Stimulated activated CD4-positive, alpha-beta T cell treated with anti-CD3 and anti-CD28 coated beads, Interleukin-2, amount 100 ng/mL, for 24 hours (primary cell): ENCODE results near the gene RAD51B.
"Not testable (repeated sequence)": the region's sequence is repeated elsewhere in the genome, so short reads cannot be mapped to it uniquely, and the experiment has no call there.

Source experiments
- DNase-seq, 2 donors: peaks; one replicate each; pipeline ENCODE4 v3.0.0-alpha.2; 2020

Gene RAD51B

GRCh38 chr14:68033336-68033932 is 213.9 kb downstream of the RAD51B start:
- DNase-seq: no peak

DNA sequence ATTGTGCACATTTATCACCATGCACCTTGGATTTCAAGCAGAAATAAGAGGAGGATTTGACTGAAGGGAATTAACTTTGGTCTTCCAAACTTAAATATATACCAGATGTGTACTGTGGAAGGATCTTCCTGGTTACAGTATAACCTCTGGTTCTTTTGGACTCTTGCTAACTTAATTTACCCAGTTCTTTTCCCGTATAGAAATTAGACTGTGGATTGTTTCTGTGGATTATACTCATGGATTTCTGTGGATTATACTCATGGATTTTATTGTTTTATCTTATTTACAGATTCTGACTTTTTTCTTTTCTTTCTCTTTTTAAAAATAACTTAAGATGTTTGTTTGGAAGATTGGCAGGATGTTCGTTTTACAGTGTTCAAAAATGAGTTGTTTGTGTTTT is 215.3 kb downstream of the RAD51B start:
- no peak for DNase-seq

DNA sequence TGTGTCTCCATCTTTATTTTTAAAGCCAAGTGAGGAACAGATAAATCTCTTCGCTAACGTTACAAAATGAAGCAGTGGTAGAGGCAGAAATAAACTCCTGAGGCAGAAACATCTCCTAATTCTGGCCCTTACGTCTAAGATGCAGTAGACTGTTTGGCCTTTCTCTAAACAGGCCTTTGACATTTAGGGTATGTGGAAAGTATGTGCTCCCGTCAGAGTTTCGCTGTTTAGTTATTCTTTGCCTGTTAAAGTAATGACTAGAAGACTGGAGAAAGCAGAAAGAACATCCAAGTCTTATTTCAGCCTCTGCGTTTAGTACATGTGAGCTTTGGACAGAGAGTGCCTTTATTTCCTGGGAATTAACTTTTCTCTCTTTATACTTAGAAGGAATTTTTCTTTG is 216.6 kb downstream of the RAD51B start:
- no peak for DNase-seq

DNA sequence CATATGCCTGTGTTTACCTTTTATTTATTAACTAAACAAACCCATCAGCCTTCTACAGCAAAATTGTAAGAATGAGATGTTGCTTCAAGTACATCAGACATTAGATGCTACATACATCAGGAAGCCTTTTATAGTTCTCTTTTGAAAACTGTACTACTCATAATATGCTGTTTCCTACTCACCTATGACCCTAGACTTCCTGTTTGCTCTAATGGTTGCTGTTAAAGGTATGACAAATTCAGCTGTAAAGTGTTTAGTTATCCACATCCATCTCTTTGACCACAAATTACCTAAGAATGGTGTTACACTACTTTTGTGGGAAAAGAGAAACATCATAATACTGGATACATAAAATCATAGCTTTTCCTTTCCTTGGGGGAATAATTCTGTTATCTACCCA is 220.0 kb downstream of the RAD51B start:
- no peak for DNase-seq

DNA sequence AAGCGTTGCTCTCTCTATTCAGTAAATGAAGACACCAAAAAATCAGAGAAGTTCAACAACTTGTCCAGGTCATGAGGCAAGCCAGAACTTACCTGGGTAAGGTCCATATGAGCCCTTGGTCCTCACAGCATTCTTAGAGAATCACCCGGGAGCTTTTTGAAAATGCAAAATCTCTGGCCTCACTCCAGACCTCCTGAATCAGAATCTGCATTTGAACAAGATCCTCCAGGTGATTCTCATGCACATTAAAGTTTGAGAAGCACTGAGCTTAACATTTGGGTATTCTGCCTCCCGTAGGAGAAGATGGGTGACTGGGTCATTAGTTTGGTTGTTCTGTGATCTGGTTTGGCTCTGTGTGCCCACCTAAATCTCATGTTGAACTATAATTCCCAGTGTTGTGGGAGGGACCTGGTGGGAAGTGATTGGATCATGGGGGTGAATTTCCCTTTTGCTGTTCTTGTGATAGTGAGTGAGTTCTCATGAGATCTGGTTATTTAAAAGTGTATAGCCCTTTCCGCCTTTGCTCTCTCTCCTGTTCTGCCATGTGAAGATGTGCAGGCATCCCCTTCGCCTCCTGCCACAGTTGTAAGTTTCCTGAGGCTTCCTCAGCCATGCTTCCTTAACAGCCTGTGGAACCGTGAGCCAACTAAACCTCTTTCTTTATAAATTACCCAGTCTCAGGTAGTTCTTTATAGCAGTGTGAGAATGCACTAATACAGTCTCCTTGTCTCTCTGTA is 221.2 kb downstream of the RAD51B start:
- no peak for DNase-seq

DNA sequence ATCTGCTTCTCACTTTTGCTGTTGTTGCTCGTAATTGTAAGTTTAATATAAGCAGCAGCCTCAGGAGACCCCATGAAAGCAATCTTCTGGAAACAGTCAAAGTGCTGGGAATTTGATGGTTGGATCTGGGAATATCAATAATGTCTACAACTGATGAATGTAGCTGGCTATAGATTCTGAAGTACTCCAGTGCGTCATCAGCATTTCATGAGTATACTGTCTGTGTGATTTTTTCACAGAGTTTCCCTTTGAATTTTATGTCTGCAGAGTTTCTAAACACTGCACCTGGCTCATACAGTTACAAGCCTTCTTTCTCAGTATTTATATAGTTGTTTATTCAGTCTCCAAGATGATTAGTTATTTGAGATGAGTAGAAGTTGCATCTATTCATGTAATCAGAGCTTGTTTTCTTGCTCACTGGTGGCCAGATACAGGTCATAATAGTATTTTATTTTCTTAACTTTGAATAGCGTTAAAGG is 222.3 kb downstream of the RAD51B start:
- DNase-seq: no peak

- no peak for DNase-seq
These were observed 223.1 kb downstream of the RAD51B start for GRCh38 chr14:68042586-68043210.

DNA sequence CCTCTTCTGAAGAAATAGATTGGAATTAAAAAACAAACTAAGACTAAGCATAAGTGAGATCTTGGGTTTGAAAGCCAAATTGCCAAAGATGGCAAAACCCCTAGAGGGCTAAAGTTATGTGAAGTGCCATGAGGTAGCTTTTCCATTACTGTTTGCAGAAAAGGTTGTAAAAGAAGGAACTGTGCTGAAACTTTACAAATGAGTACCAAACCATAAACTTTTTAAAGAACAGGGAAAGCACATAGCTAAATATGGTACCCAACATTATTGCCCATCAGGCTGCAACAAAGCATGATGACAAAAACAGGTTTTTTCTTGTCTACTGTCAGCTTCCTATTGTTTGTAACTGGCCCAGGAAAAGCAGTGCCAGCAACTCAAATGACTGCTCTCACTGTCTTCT is 224.2 kb downstream of the RAD51B start:
- no peak for DNase-seq

DNA sequence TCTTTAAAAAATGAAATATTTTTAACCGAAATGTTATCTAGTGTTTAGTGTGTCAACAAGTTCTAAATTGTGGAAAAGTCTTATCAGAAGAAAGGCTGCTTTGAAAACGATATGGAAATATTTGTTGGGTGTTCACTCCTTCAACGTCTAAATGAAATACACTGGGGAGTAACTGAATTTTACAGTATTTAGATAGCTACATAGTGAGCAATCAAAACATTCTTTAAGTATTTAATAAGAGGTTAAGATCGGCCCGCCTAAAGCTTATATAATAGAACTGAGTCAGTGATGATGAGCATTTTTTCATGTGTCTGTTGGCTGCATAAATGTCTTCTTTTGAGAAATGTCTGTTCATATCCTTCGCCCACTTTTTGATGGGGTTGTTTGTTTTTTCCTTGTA is 228.3 kb downstream of the RAD51B start:
- no peak for DNase-seq

- not testable (repeated sequence) for DNase-seq
These were observed 229.2 kb downstream of the RAD51B start for GRCh38 chr14:68048815-68049214.

- DNase-seq: no peak
These were observed 230.6 kb downstream of the RAD51B start for GRCh38 chr14:68050177-68050576.

GRCh38 chr14:68051146-68051545 is 231.6 kb downstream of the RAD51B start:
- DNase-seq: no peak

DNA sequence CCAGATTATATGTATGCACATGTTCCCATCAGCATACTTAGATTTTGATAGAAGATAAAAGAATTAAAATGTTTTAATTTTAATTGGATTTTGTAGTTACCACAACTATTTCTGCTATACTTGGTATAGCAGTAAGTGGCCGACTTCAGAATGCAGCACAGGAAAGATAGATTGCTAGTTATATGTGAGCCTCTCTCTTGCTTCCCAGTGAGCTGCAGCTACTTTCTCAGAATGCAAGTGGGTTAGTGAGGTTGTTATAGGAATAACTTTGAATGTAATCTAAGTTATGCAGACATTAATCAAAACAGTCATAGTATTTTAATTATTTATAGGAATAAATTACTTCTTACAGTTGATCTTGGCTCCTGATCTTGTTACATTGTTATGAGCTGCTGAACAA is 240.6 kb downstream of the RAD51B start:
- no peak for DNase-seq

DNA sequence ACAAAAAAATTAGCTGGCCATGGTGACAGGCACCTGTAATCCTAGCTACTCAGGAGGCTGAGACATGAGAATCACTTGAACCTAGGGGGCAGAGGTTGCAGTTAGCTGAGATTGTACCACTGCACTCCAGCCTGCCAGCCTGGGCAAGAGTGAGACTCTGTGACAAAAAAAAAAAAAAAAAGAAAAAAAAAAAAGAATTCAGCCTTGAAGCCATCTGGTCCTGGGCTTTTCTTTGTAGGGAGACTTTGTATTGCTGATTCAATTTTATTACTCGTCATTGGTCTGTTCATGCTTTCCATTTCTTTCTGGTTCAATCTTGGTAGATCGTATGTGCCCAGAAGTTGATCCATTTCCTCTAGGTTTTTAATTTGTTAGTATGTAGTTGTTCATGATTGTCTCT is 243.1 kb downstream of the RAD51B start:
- DNase-seq: no peak

GRCh38 chr14:68065322-68065721 is 245.7 kb downstream of the RAD51B start:
- DNase-seq: no peak

DNA sequence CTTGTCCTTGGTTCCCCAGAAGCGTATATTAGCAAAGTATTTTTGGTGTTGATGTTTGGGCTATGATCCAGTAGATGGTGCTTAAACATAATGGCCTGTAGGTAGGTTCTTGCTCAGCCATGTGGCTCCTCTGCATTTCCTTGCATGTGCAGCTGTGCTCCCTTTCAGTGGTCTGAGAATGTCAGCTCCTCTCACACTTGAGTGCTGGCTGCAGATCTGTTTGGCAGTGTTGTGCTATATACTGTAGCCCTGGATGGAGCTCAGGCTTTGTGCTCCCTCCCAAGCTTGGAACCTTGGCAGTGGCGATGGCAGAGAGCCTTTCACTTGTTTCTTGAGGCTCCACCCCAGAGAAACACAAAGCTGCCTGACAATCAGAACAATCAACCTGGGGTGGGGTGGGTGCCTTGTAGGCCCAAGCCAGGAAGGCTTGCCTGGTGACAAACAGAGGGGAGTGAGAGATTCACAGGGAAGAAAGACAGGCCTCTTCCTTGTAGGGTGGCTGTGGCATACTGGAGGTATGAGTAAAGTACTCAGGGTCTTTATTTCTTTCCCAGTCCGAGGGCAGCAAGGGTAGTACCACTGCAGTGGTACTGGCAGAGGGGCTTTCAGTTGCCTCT is 255.3 kb downstream of the RAD51B start:
- DNase-seq: no peak

DNA sequence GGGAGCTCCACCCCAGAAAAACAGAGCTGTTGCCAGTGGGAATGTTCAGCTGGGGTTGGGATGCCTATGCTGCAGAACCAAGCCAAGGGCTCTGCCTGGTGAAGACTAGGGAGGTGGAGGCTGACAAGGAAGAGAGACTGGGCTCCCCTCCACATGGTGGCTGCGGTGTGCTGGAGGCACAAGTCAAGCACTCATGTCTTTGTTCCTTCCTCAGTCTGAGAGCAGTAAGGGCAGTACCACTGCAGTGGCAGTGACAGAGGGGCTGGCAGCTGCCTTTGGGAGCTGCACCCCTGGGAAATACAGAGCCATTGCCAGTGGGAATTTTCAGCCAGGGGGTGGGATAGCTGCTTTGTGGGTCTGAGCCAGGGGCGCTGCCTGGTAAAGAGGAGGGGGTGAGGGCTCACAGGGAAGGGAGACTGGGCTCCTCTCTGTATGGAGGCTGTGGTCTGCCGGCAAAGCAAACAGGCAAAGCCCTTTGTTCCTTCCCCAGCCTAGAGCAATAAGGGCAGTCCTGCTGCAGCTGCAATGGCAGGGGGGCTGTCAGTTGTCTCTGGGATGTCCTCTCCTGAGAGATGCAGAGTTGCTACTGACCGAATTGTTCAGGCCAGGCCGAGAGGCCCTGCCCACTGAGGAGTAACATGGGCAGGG is 255.9 kb downstream of the RAD51B start:
- no peak for DNase-seq

GRCh38 chr14:68076451-68076850 is 256.9 kb downstream of the RAD51B start:
- no peak for DNase-seq

GRCh38 chr14:68079941-68080697 is 260.5 kb downstream of the RAD51B start:
- no peak for DNase-seq

- DNase-seq: no peak
These were observed 261.9 kb downstream of the RAD51B start for GRCh38 chr14:68081489-68081888.

GRCh38 chr14:68082698-68083291 is 263.2 kb downstream of the RAD51B start:
- no peak for DNase-seq

GRCh38 chr14:68084256-68084655 is 264.7 kb downstream of the RAD51B start:
- DNase-seq: no peak
